ENCODE data around the gene SELENOP.

The SELENOP gene

DNA sequence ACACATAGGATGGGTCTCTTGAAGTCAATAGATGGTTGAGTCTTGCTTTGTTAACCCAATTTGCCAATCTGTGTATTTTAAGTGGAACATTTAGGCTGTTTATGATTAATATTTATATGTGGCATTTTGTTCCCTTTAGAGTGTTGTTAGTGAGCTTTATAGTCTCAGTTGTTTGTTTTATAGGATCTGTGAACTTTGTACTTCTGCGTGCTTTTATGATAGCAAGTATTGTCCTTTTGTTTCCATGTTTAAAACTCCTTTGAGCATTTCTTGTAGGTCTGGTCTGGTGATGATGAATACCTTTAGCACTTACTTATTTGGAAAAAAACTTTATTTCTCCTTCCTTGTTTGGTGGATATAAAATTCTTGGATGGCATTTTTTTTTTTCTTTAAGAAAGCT, 23.8 kb downstream of the SELENOP start:
- no peak for DNase-seq

DNA sequence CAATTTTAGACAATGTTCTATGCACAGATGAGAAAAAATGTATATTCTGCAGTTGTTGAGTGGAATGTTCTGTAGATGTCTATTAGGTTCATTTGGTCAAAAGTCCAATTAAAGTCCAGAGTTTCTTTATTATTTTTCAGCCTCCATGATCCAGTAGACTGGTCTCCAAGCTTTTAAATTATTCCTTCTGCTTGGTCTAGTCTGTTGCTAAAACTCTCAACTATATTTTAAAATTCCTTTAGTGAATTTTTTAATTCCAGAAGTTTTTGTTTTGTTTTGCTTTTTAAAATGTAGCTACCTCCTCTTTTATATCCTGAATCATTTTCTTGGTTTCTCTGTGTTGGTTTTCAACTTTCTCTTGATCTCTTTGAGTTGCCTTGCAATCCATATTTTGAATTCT, 24.6 kb downstream of the SELENOP start:
- no peak for DNase-seq

DNA sequence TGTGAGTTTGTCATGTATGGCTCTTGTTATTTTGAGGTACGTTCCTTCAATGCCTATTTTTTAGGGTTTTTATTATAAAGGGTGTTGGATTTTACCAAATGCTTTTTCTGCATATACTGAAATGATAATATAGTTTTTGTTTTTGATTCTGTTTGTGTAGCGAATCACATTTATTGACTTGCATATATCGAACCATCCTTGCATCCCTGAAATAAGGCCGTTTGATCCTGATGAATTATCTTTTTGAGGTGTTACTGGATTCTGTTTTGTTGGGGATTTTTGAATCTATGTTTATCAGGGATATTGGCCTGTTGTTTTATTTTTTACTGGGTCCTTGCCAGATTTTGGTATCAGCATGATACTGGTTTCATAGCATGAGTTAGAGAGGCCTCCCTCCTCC, 25.9 kb downstream of the SELENOP start:
- no peak for DNase-seq

DNA sequence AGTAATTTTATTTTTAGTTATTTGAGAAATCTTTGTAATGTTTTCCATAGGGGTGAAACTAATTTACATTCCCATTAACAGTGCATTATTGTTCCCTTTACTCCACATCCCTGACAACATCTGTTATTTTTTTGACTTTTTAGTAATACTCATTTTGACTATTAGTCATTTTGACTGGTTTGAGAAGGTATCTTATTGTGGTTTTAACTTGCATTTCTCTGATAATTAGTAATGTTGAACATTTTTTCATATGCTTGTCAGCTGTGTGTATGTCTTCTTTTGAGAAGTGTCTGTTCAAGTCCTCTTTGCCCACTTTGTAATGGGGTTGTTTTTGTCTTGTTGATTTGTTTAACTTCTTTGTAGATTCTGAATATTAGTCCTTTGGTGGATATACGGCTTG, 27.6 kb downstream of the SELENOP start:
- DNase-seq, result no peak

DNA sequence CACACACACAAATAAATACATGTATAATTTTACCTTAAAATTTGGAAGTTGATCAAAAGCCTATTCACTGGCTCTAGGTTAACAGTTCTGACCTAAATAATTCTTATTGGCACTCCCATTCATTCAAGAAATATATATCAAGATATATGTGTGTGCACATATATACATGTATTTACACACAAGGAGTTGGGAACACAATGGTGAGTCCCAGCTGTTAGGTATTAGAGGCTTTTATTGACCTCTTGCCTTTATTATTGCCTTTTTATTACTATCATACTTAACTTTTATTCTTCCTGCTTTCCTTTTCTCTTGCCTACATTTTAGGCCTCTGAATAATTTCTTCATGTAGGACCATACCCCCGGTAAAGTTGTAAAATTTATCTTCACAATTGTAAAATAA, 30.1 kb downstream of the SELENOP start:
- DNase-seq, result no peak

DNA sequence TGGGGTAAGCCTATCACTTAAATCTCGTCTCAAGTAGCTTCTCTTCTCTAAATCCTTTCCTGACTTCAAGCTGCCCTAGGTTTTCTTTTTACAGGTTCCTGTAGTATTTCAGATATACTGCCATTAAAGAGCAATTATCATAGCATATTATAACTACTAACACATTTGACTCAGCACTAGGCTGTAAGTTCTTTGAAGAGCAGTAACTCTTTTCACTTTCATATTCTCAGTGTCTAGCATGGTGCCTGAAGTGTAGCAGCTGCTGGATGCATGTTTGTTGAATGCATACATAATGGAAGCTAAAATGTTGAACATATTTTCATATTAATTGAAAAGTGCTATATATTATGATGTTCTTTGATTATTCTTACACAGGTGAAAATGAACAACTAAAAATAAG, 32.6 kb downstream of the SELENOP start:
- peak; percentile 6 for DNase-seq

DNA sequence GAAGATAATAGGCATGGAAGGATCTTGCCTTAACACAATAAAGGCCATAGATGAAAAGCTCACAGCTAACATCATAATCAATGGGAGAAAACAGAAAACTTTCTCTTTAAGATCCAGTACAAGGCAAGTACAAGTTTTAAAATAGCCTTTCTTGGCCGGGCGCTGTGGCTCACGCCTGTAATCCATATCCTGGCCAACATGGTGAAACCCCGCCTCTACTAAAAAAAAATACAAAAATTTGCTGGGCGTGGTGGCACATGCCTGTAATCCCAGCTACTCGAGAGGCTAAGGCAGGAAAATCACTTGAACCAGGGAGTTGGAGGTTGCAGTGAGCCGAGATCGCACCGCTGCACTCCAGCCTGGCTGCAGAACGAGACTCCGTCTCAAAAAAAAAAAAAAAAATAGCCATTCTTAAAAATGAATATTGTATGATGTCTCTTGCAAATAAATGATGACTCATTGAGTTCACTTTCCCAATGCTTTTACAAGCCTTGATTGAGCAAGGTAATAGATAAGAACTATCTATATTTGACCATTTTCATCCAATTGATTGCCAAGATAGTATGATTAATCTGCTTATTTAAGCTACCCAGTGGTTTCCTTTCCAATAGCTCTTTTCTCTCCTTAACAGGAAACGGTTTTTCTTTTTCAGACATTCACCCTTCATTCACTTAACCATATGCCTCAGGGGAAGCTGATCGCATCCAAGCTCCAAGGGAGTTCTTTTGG, 39.3 kb downstream of the SELENOP start:
- DNase-seq, result no peak

DNA sequence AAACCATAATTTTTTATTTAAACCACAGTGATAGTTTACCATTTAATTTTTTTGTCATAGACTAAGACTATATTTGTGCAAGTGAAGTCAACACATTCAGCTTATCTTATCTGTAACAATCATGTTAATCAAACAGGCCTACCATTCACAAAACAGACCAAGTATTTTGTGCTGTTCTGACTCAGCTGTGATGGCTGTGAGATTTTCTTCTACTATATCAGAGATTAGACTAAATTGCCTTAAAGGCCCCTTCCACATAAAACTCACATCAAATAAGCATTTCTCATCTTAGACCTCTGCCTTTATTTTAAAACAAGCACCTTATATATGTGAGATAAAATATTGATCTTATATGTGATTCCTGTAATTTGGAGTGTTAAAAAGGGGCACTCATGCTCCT, 41.7 kb downstream of the SELENOP start:
- DNase-seq, result no peak

DNA sequence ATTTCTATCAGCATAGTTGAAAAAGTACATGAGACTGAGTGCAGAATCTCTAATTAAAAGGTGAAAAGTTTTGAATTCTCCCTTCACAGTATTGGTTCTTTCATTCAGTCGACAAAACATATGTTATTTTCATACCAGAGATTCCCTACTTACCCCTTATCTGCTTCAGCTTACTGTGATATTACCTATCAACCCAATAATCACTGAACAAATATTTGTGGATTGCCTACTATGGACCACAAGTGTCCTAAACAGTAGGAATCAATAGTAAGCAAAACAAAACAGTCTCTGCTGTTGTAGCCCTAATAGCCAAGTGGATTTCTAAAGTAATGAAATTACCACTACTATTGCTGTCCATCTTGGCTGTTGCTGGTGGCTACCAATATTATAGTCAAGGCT, 43.6 kb downstream of the SELENOP start:
- DNase-seq, result no peak

DNA sequence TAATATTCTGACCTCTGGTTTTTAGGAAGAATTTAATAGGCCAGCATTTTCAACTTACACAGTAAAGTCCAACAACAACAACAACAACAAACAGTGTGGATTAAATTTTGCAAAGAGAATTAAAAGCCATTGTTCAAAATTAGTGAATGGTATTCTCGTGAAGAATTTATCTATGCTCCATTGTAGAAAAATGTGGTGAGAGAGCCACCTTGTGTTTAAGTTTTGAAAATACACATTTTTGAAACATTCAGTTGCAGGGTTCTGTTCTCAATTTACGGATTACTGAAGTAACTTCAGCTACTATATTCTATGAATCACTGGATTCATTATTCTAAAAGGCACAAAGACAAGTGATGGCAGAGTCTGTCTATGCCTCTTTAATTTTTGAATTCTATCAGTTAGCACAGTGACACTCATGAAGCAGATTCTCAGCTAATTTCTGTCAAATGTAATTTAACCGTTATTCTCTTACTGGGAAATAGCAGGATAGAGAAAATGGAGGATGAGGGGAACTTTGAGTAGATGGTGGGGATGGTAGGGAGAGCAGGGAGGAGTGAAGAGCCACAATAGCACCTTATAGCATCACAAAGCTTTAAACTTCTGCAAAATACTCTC, 44.1 kb downstream of the SELENOP start:
- peak; percentile 30 for DNase-seq

DNA sequence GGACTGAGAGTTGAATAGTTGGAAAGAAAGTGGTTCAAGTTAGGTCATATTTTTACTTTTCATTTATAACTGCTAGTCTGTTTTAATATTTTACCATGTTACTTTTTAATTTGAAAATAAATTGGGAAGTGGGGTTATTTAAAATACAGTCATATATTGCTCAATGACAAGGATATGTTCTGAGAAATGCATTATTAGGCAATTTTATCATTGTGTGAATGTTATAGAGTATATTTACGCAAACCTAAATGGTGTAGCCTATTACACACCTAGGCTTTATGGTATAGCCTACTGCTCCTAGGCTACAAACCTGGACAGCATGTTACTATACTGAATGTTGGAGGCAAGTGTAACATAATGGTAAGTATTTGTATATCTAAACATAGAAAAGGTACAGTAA, 49.9 kb downstream of the SELENOP start:
- no peak for DNase-seq

DNA sequence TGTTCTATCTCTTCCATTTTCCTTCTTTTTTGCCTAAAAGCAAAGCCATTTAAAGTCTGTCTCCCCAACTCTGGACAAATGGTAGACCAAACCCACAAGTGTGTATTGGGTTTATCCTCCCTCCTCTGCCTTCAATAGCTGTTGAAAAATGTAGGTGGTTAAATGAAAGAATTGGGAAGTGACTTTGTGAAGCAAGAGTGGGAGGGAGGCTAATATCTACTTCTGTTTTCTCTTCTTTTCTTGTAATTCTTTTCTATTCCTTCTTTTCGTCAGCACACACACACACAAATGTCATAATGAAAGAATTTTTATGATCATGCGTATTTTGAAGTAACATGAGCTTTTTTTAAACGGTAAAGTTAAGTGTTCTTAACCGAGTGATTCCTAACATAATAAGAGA, 51.3 kb downstream of the SELENOP start:
- no peak for DNase-seq

DNA sequence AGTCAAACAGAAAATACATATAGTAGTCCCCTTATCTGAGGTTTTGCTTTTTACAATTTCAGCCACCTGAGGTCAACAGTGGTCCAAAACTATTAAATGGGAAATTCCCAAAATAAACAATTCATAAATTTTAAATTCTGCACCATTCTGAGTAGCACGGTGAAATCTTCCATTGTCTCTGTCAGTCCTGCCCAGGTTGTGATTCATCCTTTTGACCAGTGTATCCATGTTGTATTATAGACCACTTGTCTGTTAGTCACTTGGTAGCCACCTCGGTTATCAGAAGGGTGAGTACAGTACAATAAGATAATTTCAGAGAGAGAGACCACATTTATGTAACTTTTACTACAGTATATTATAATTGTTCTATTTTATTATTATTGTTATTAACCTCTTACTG, 52.2 kb downstream of the SELENOP start:
- no peak for DNase-seq

DNA sequence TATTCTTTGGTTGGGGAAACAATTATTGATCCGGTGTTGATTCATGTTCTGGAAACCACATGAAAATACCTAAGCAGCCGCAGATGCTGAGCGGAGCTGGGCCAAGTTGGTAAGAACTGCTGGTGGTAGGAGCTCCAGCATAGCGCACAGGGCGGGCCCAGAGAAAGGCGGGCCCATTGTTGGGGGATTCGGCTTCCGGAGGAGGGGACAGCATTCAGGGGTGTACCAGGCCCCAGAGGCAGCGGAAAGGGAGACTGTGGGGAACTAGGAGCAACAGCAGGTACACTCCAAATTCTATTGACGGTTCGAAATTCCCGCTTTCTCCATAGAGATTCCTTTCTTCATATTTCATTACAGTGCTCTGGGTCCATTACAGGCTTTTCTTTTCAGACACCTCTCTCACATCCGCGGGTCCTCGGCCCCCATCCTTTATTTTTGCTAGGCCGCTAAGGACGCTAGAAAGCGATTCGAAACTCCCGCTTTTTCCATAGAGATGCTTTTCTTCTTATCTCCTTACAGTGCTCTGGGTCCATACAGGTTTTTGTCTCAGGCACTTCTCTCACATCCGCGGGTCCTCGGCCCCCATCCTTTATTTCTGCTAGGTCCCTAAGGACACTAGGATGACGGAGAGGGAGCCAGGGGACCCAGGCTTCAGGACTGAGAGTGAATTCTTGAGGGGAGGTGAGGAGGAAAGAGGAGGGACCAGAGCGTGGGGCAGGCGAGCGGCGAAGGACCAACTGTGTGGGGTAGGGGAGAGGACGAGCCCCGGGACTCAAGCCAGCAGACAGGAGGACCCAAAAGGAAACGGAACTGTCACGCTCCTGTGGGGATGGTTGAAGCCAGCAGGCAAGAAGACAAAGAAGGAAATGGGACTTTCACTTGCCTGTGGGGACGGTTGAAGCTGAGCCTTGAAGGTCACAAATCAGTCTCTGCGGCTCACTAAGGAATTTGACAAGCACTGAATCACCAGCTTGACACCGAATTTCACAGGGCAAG, 54.8 kb downstream of the SELENOP start, which contains the start of gene CCDC152:
TSS of gene CCDC152 (plus strand) at position 213 of the 996 bp plus-strand sequence. CDS start 2,304 bp downstream, outside the sequence.
- DNase-seq, result peak; percentile 65

DNA sequence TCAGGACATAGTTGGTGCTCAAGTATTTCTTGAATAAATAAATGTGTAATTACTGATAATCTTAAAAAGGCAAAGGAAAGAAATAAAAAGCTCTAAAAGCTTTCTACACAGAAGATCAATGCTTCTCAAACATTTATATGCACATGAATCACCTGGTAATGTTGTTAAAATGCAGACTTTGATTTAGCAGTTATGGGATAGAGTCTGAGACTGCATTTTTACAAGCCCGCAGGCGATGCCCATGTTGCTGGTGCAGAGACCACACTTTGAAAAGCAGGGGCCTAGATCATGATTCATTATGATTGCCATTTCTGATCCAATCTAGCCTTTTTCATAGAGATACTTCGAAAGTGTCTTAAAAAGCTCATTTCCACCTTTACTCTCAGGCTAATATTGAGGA, 58.6 kb downstream of the SELENOP start:
- DNase-seq, result no peak

DNA sequence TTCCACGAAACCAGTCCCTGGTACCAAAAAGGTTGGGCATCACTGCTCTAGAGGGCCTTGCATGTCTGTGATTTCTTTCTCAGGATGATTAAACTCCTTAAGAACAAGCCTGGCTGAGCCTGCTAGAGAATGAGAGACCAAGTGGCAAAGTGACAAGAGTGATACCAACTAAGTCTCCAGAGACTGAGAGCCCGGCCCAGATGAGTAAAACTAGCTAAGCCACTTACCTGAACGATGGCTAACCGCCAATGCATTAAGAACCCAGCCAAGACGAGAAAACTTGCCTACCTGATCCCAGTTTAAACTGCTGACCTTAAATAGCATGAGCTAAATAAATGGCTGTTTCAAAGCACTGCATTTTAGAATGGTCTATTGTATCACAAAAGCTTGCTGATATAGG, 60.6 kb downstream of the SELENOP start:
- no peak for DNase-seq

DNA sequence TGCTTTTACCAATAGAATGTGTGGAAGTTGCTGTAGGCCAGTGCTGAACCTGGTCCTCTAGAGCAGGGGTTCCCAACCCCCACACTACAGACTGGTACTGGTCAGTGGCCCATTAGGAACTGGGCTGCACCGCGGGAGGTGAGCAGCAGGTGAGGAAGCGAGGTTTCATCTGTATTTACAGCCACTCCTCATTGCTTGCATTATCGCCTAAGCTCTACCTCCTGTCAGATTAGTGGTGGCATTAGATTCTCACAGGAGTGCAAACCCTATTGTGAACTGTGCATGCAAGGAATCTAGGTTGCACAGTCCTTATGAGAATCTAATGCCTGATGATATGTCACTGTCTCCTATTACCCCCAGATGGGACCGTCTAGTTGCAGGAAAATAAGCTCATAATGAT, 61.2 kb downstream of the SELENOP start:
- no peak for DNase-seq

Data from activated CD4-positive, alpha-beta T cell treated with anti-CD3 and anti-CD28 coated beads, Interleukin-10, Interleukin-2, amounts not matched to agents 100 ng/mL and 50 ng/mL, durations not matched to agents 16 hours and 8 hours (primary cell).